ENCODE measurements around the gene CUX1. TPM values are rescaled to one million over a fixed set of nuclear protein-coding genes. Genes with fewer than 3 reads are reported as not detected.

Gene CUX1
- total and polyA plus RNA-seq, 4 donors: 40.5 to 138 (median 69.1) TPM

GRCh38 chr7:101869026-101869900 is 51.8 kb downstream of the CUX1 start:
- peaks cover 3 to 25% (median 7%) of the 10 kb centered on the region in 5 donors for H3K4me1 ChIP-seq (ENCODE audit: control insufficient read depth in 5 of 5, insufficient read depth in 5 of 5, low read length in 5 of 5)
- H3K9ac ChIP-seq (ENCODE audit: insufficient read depth in 1 of 2, low read length in 2 of 2): no peak overlapping the region
- no peaks in the 10 kb centered on the region for H3K27me3 ChIP-seq (ENCODE audit: control insufficient read depth in 3 of 3, insufficient read depth in 3 of 3, low read length in 2 of 3)
- H3K27ac ChIP-seq (ENCODE audit: low read depth in 1 of 2, low read length in 1 of 2): no peak overlapping the region
- TF ChIP-seq CTCF (IDR thresholded peaks at IDR 0.05; ENCODE audit: control extremely low read depth, extremely low read depth): no peak
- no peaks in the 10 kb centered on the region for H3K9me3 ChIP-seq (ENCODE audit: control insufficient read depth in 4 of 4, insufficient read depth in 3 of 4, low read length in 3 of 4)
- 78 to 84% methylated on average over 38 of the region's 38 CpGs for WGBS, 2 donors
- H3K36me3 ChIP-seq (ENCODE audit: control insufficient read depth in 4 of 4, insufficient read depth in 4 of 4, low read length in 4 of 4): no peaks in the 10 kb centered on the region
- no peak overlapping the region for H3K4me3 ChIP-seq
- ATAC-seq (ENCODE audit: insufficient read depth, low FRiP score) (peak; percentile 22), DNase-seq (no peak)

- Histone ChIP-seq H3K36me3 (ENCODE audit: control insufficient read depth in 4 of 4, insufficient read depth in 4 of 4, low read length in 4 of 4) (no peaks in the 10 kb centered on the region), H3K27me3 (ENCODE audit: control insufficient read depth in 3 of 3, insufficient read depth in 3 of 3, low read length in 2 of 3) (no peaks in the 10 kb centered on the region), H3K4me3 (no peak overlapping the region), H3K9ac (ENCODE audit: insufficient read depth in 1 of 2, low read length in 2 of 2) (no peak overlapping the region), H3K9me3 (ENCODE audit: control insufficient read depth in 4 of 4, insufficient read depth in 3 of 4, low read length in 3 of 4) (no peaks in the 10 kb centered on the region), H3K4me1 (ENCODE audit: control insufficient read depth in 5 of 5, insufficient read depth in 5 of 5, low read length in 5 of 5) (peaks cover 3 to 25% (median 7%) of the 10 kb centered on the region in 5 donors), H3K27ac (ENCODE audit: low read depth in 1 of 2, low read length in 1 of 2) (peak overlapping the region in 1 of 2 donors; percentile 49)
- ATAC-seq (ENCODE audit: insufficient read depth, low FRiP score) (no peak), DNase-seq (no peak)
- WGBS, 2 donors: 67 to 80% methylated on average over 7 of the region's 7 CpGs
- TF ChIP-seq CTCF (IDR thresholded peaks at IDR 0.05; ENCODE audit: control extremely low read depth, extremely low read depth): no peak
Measured at GRCh38 chr7:101869901-101870290, 52.5 kb downstream of the CUX1 start.

- DNase-seq (peak in 2 of 3 donors; percentile 67 to 85), ATAC-seq (ENCODE audit: insufficient read depth, low FRiP score) (peak; percentile 42)
- no peak overlapping the region for H3K4me3 ChIP-seq
- no peak overlapping the region for H3K9ac ChIP-seq (ENCODE audit: insufficient read depth in 1 of 2, low read length in 2 of 2)
- peaks cover 3 to 27% (median 7%) of the 10 kb centered on the region in 5 donors for H3K4me1 ChIP-seq (ENCODE audit: control insufficient read depth in 5 of 5, insufficient read depth in 5 of 5, low read length in 5 of 5)
- H3K27ac ChIP-seq (ENCODE audit: low read depth in 1 of 2, low read length in 1 of 2): peak overlapping the region in 1 of 2 donors; percentile 78
- H3K27me3 ChIP-seq (ENCODE audit: control insufficient read depth in 3 of 3, insufficient read depth in 3 of 3, low read length in 2 of 3): no peaks in the 10 kb centered on the region
- 64 to 73% methylated on average over 12 of the region's 12 CpGs for WGBS, 2 donors
- TF ChIP-seq CTCF (IDR thresholded peaks at IDR 0.05; ENCODE audit: control extremely low read depth, extremely low read depth): no peak
- no peaks in the 10 kb centered on the region for H3K36me3 ChIP-seq (ENCODE audit: control insufficient read depth in 4 of 4, insufficient read depth in 4 of 4, low read length in 4 of 4)
- H3K9me3 ChIP-seq (ENCODE audit: control insufficient read depth in 4 of 4, insufficient read depth in 3 of 4, low read length in 3 of 4): no peaks in the 10 kb centered on the region
Measured at GRCh38 chr7:101870361-101871062, 53.1 kb downstream of the CUX1 start.
